ENCODE measurements around the gene CCND1.
A peak's percentile ranks its signal among the peaks of the same experiment; 100 is the strongest.
"Not testable (repeated sequence)": the region's sequence is repeated elsewhere in the genome, so short reads cannot be mapped to it uniquely, and the experiment has no call there.

The CCND1 gene

DNA sequence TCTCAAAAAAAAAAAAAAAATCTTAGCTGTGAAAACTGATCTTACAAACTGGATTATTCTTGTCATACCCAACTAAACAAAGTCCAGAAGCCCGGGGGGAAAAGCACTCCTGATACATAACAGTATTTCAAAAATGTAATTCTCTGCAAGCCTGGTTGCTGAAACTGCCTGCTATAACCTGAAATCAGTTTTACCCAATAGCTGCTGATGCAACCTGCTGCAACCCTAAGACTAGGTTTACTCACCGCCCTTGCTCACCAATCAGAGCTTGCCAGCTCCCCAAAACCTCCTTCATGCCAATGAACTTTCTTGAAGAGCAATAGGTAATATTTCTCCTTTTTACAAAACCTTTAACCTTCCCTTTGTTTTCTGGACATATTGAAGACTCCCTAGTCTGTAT lies 50.5 kb downstream of the CCND1 start:
- no peak for DNase-seq (ENCODE audit: low spot score)

DNA sequence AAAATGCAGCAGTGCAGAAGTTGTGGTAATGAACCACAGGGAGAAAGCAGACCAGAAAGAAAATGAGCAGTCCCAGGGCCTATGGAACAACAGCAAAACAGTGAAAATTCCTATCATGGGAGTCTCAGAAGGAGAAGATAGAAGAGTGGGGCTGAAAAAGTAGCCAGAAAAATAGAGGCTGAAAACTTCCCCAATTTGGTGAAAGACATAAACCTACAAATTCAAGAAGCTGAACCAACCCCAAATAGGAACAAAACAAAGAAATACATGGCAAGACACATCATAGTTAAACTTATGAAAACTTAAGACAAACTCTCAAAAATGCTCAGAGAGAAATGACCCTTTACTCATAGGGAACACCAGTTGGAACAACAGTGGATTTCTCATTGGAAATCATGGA lies 51.5 kb downstream of the CCND1 start:
- no peak for DNase-seq (ENCODE audit: low spot score)

DNA sequence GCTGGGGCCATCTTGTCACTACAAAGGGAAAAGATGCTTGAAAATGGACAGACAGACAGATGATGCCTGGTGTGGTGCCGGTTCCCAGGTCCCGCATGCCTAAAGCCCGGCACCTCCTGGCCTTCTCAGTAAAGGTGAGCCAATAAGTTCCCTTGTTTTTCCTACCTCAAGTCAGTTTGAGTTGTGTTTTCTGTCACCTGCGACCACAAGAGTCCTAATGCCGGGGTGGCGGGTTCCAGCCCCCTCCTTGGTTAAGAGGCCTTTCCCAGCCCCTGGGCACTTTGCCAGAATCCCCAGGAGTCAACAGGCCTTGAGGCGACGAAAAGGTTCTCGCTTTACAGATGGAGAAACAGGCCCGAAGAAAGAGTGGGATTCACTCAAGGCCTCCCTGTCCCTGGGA lies 53.8 kb downstream of the CCND1 start:
- no peak for DNase-seq (ENCODE audit: low spot score)

DNA sequence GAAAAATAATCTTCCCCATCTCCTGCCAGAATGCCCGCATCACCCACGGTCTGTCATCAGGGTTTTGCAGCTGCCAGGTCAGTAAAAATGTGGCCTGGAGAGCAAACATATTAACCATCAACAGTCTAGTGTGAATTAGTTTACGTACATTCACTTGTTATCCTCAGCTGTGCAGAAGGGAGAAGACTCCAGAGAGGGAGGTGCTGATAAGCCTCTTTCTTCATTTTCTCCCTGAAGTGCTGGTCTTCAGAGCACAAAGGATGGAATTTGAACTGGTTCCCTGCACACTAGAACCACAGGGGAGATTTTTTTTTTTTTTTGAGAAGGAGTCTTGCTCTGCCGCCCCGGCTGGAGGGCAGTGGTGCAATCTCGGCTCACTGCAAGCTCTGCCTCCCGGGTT lies 54.6 kb downstream of the CCND1 start:
- DNase-seq (ENCODE audit: low spot score): no peak

DNA sequence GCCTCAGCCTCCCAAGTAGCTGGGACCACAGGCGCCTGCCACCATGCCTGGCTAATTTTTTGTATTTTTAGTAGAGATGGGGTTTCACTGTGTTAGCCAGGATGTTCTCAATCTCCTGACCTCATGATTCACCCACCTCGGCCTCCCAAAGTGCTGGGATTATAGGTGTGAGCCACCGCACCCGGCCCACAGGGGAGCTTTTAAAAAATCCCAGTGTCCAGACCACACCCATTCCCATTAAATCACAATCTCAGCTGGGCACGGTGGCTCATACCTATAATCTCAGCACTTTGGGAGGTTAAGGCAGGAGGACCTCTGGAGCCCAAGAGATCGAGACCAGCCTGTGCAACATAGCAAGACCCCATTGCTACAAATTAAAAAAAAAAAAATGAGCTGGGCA lies 55.0 kb downstream of the CCND1 start:
- DNase-seq (ENCODE audit: low spot score): not testable (repeated sequence)

DNA sequence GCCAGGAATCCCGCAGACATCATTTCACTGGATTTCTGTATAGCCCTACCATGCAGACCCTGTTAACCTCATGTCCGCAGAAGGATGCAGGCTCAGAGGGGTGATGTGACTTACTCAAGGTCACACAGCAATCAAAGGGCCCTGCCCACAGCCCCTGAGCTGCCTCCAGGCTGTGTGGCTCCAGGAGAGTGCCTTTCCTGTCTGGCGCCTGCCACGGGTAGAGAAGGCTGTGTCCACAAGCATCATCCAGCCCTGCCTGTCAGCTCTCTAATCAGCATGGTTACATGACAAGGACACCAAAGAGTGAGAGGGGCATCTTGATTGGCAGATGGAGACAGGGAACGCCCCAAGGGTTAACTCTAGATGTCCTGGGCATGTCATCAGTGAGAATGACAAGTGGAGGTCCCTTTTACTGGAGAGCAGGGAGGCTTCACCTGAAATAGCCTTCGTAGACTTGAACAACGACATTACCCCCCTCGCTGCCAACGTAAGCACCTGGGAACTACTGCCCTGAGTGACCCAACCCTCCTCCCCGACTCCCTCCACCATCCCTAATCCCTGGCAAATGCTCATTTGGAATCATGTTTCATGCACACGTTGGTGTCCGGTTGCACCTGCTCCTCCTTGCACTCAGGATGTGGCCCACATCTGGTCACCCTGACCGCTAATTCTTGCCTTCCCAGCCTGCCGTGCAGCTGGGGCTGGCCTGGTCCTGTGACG lies 56.0 kb downstream of the CCND1 start:
- DNase-seq (ENCODE audit: low spot score): no peak

DNA sequence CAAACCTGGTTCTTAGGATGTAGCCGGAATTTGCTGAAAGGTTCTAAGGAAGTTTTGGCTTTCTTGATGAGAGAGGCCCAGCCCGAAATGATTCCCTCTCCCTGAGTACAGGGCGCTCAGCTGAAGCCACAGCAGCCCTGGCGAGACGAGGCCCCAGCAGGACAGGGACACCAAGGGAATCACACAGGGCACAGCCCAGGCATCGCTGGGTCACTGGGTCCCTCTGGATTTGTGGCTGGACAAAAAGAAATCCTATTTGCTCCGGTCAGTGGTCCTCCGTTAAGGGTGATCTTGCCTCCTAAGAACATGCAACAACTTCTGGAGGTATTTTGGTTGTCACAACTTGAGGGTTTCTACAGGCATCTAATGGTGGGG lies 56.5 kb downstream of the CCND1 start:
- no peak for DNase-seq (ENCODE audit: low spot score)

DNA sequence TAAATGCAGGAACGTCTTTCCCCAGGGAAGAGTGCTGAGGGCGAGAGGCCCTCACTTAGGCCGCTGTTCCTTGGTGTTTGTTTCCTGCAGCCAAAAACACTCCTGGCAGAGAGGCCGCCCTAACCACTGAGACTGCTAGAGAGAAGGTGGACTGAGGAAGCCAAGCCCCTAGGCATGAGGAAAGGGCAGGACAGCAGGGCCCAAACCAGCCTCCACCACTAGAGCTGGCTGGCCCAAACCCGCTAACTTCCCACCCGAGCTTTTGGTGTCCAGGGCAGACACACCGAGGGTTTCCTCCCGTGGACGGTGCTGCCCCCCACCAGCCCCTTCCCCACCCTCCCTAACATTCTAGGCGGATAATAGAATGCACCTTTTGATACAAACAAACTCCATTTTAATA lies 56.9 kb downstream of the CCND1 start:
- DNase-seq (ENCODE audit: low spot score): no peak

DNA sequence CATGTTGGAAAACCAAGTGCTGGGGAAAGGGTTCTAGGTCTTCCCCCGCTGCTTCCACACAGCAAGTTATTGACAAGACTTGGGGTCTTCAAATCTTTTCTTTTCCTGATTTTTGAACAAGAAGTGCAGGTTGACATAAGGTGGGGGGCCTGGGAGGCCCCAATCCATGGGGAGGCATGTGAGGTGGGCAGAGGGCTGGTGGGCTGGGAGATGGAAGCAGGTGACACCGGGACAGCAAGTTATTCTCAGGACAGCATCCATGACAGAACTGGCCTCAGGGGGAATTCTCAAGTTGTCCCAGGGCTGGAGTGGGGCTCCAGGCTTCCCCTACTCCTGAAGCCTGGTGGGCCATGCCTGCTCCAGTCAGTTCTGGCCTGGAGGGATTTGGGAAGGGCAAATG lies 57.4 kb downstream of the CCND1 start:
- DNase-seq (ENCODE audit: low spot score): no peak

DNA sequence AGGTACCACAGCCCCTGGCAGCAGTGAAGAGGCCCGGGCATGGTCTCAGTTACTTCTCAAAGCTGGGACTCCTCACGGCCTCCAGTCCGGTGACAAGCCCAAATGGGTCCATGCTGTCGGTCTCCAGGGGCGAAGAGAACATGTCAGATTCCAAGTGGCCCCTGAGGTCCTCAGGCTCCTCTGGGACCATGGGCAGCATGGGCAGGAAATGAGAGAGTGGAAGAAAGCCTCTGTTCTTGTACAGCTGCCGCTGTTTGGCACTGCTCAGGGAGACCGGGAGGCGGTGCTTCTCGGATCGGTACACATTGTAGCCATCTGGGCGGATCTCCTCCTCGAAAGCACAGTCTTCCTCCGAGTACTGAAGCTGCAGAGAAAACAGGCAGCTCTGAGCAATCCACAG lies 58.3 kb downstream of the CCND1 start:
- DNase-seq (ENCODE audit: low spot score): no peak

DNA sequence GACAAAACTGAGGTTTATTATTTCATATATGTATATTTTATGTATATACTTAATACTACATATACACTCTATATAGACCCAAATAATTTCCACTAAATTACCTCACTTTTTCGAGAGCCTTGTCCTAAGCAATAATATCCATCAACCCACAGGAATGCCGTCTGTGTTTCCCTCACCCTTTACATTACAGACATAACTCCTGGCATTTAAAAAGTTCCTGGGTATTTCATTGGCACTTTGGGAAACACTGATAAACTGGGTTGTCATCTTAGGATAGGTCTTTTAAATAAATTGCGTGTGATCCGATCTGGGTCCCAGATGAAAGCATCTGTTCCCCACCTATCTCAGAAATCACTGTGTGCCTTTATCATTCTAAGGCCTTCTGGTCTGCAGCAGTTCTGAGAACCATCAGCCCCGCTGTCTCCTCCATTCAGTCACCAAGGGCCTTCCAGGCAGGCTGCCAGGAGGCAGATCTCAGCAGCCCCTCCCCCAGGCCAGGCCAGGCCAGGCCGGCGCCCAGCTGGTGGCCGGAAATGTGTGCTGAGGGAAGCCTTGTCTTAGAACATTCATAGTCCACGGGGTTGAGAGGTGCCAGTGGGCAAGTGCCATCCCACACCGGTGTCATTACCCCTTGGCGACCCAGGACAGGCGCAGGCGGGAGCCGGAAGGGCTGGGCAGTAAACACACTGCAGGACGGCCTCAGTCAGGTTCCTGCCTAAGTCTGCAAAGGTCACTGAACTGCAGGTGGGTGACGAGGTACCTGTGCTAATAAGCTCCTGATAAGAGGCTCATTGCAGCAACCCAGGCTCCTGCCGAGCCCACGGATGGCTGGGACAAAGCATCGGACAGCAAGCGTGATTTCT lies 59.6 kb downstream of the CCND1 start:
- peak; percentile 32 for DNase-seq (ENCODE audit: low spot score)

DNA sequence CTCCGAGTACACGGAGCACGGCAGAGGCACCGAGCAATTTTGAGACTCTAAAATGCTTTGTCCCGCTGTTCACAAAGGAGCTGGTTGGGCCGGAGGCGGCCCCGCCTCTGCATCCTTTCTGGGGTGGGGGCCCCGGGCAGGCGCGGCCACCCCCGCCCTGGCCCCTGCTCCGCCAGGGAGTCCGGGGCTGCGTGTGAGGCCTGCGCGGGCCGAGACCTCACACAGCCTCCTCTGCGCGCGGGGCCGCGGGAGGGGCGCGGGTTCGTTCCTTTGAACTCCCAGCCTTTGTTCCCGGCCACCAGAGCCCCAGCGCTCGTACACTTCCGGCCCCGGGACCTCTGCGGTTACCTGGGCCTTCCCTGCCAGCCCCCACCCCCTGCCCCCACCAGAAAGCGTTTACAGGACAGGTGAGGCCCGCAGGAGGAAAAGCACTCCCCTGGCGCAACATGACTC lies 61.3 kb downstream of the CCND1 start:
- no peak for DNase-seq (ENCODE audit: low spot score)

DNA sequence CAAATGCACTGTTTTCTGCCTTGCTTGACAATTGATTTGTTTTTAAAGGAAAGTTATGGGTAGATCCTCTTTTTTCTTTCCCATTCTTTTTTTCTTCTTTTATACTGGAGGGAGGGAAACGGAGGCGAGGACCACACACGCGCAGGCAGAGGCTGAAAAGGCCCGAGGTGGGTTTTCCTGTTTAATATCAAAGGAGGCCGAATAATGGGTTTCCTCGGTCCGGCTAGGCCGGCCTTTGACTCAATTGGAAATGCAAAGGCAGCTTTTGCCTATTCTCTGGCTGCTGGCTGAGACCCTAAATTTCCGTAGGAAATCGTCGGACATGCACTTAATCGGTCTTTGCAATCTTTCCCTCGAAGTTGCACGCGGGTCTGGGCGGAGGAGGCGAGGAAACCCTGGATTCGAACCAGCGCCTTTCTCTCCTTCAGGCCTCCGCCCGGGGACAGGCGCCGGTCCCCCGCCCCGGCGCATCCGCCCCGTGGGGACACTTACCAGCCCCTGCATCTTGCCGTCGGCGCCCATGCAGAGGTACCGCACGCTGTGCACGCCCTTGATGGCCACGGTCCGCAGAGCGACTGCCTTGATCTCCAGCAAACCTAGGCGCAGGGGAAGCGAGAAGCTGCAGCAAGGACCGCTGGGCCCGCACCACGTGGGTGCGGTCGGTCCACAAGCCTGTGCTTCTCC lies 62.0 kb downstream of the CCND1 start:
- no peak for DNase-seq (ENCODE audit: low spot score)

DNA sequence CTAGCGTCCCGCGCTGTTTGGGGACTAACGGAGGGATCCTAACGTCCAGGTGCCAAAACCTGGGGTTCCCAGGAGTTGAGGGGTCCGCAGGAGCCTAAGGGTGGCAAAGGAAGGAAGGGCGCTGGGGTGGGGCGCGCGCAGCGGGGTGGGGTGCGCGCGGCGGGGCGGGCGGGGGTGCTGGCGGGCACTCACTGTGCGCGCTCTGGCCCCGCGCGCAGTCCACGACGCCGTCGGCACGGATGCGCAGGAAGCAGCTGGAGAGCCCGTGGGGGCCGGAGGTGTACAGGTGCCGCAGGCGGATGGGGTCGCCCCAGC lies 62.5 kb downstream of the CCND1 start:
- no peak for DNase-seq (ENCODE audit: low spot score)
